SIG-M5 treated with dmso at 0.1 percent for 504 hours (cell line): ENCODE results near the gene KMT2E.
A peak's percentile ranks its signal among the peaks of the same experiment; 100 is the strongest.

Experiments used
- DNase-seq: peaks from one replicate; lab custom pipeline; 2025; ENCODE audit not compliant: unreplicated experiment; lab: John Stamatoyannopoulos, UW

Gene KMT2E

DNA sequence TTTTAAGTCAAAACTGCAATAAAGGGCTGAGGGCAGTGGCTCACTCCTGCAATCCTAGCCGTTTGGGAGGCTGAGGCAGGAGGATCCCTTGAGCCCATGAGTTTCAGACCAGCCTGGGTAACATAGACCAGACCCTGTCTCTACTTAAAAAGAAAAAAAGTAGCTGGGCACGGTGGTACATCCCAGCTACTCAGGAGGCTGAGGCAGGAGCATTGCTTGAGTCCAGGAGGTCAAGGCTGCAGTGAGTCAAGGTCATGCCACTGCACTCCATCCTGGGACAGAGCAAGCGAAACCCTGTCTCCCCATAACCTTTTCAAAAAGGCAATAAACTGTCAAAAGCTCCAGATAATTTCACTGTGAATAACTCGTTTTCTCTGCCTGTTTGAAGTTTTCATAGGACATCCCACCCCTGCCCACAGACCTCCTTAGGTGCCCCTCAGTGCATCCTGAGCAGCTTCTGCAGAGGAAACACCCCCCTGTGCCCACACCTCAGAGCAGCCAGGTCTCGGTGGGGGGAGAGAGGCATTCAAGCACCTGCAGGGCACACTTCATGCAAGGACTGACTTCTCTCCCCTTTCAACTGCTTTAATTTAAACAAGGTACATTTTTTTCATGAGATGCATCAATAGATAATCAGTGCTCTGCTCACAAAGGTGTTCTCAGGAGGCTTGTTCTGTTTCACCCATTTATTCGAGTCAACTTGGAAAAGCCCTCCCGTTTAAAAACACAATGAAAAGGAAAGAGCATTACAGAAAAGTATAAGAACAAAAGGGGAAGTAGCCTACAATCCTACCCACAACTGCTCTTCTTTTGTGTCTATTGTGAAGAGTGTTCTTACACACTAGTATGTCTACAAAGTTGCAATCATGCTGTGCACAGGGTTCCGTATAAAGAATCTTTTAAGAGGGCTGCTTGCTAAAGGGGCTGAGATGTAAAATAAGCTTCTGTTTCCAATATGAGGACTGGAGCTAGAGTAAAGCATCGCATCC is 104.9 kb downstream of the KMT2E start:
- peak; percentile 37 for DNase-seq

DNA sequence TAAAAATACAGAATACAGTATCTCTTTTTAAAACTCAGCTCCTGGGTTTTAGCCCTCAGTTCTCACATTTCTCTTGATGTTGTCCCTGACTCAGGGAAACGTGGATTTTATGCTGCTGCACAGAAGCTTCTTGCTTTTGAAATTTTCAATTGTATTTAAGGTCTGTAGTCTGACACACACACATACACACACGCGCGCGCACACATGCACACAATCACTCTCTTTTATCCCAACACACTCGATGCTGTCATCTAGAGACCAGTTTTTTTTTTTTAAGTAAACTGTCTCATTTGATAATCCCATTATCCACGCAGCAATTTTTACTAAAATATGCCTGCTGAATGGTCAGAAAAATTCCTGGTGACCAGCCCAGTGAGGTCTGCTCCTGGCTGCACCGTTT is 108.6 kb downstream of the KMT2E start:
- no peak for DNase-seq

DNA sequence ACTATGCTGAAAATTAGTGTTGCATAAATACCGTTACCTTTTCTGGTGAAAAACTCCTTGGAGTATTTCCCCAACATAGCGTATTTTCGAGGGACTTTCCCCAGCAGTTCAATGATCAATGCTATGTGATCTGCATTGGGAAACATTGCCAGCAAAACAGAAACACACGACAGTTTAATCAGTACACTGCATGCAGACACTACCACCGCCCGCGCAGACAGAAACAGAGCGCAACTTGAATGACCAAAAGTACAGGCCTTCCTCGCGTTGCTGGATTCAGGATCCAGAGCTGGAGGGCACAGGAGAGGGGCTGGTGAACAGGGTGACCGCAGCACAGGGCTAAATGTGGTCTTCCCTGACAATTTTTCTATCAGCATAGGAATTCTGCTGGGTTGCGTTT is 111.7 kb downstream of the KMT2E start:
- no peak for DNase-seq

DNA sequence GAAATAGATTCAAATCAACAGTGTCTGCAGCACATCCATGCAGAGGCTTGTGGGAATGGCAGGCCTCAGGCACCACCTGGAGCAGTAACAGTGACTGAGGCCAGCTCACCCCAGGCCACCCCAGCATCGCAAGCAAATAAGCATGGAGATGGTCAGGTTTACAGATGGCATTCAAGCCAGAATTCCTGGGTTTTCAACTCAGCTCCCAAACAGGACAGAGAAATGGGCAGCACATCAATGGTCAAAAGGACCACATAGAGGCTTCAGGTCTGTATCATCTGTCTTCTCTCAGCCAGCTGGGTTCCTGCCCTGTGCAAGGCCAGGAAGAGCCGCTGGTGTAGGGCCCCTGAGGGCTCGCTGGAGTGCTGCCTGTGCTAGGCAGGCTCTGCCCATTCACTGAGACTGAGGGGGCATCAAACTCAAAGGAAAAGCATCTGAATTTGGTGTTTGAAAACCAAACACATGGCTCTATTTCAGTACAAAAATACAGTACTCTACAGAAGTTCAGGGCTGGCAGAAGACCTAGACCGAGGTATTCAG is 112.5 kb downstream of the KMT2E start:
- no peak for DNase-seq

DNA sequence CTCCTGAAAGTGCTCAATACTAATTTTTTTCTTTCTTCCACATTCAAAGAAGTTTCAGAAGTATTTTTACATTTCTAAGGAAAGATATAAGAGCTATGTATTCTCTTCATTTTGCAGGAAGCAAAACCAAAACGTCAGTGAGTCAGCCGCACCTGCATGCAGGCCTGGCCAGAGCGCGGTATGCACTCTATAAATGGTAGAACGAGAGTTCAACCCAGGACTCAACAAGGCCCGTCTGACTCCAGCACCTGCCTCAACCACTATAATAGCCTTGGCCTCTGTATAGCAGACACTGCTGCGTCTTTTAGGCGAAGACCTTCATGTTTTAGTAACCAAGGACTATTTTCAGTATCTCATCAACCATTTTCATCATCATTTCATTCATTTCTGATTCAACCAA is 113.2 kb downstream of the KMT2E start:
- DNase-seq, result no peak

DNA sequence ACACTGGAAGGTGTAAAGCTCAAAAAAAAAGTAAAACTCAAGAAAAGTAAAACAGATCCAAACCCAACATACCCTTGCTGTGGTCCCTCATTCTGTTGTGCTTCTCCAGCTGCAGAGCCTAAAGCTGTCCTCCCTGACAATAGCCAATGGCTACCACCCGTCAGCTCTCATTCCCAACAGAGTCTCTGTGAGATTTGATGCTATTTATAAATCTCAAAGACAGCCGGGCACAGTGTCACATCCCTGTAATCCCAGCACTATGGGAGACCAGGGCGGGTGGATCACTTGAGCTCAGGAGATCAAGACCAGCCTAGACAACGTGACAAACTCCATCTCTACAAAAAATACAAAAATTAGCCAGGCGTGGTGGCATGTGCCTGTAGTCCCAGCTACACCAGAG is 116.0 kb downstream of the KMT2E start:
- DNase-seq, result no peak

DNA sequence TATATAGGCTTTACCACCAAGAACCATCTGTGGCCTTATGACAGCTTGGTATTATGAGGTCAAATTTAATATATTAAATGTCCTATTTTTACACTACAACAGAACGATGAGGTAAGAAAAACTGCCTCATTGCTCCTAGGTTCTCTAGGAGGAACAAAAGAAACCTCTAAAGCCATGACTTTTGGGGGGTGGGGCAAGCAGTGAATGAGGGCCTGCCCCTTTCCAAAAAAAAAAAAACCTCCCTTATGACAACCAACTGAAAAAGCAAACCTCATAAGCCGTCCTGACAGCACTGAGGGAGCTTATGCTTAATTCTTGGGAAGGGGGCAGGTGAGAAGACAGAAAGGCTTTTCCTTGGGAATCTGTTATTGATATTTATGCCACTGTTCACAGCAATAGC is 116.6 kb downstream of the KMT2E start:
- no peak for DNase-seq

DNA sequence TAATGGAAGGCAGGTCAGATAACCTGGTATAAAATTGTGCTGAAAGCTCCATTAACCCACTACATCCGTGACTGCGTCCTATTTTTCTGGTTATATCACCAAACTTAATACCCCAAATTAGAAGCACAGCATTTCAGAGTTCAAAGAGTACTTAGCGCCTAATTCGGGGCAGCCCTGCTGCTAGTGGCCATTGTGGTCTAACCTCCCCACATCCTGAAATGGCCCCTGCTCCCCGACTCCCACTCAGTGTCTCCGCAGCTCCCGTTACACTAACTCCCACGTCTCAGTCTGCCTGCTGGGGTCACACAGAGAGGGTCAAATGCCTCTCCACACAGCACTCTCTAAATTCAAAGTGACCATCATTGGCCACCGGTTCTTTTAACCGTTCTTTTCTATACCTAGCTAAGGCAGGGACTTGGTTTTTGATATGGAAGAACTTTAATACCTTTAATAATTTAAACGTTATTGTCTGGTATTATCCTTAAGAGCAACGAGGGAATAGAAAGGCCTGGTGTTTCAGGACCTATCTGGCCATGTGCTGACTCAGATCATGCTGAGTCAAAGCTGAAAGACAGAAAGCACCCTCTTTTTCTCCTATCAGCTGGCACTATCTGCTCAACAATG is 117.1 kb downstream of the KMT2E start:
- DNase-seq, result no peak

DNA sequence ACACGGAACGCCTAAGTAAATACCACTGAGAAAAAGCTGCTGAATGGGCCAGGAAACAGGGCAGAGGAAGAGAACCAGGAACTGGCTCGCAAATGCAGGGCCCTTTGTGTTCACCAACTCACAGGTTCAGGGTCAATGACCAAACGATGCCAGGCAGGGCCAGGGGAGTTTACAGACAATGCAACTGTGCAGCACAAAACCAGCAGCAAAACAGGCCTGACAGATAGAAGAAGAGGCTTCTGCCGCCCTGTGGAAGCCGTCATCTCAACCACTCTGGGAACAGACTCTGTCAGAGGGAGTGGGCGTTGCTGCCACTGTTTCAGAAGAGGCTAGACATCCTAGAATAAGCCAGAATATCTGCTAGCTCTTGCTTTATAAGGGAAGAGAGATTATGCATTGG is 117.9 kb downstream of the KMT2E start:
- DNase-seq, result no peak

DNA sequence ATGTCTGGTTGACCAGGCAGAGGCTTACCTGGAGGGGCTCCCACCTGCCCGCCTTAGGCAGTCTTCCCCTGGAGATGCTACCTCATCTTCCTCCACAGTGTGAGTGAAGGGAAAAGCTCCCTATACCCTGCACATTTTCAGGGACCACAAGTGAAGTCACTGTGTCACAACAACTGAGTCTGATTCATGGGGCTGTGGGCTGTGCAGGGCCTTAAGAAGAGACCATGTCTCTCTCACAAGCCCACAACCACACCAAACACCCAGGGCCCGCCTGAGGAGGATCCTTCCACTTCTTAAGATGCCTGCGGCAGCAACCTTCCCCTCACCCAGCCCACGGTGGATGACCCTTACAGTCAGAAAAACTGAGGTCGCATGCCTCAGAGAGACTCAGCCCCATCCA is 118.3 kb downstream of the KMT2E start:
- no peak for DNase-seq

DNA sequence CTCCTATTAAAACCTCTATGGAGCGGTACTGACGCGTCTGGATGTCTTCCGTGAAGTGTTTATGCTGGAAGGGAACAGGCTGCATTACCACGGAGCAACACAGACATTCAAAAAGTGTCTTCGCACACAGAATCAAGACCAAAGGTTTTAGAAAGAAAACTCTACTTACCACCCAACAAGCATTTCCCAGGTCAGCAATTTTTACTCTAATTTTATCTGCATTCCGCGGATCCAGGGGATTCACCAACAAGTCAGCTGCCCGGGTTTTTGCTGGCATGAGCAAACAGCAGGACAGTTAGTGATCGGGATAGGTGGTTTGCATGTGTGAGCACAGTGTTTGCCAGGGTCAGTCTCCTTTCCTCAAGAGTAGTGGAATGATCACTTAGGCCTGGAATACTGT is 118.8 kb downstream of the KMT2E start:
- DNase-seq, result no peak

DNA sequence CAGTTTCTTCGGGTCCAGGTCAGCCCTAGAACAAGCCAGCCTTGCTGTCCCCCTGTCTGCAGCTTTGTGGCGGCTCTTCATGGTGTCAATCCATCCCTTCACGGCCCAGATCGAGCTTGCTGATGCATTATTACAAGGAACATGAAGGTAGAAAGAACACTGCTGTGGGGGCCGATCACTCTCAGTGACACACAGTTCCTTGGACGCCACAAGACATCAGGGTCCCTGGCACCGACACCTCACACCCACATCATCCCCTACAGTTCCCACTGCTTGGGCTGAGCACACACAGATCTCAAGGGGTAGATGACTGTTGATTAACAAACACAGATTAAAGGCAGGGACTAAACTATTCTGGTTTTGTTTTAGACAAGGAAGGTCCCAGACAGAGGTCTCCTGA is 119.4 kb downstream of the KMT2E start:
- DNase-seq, result no peak

DNA sequence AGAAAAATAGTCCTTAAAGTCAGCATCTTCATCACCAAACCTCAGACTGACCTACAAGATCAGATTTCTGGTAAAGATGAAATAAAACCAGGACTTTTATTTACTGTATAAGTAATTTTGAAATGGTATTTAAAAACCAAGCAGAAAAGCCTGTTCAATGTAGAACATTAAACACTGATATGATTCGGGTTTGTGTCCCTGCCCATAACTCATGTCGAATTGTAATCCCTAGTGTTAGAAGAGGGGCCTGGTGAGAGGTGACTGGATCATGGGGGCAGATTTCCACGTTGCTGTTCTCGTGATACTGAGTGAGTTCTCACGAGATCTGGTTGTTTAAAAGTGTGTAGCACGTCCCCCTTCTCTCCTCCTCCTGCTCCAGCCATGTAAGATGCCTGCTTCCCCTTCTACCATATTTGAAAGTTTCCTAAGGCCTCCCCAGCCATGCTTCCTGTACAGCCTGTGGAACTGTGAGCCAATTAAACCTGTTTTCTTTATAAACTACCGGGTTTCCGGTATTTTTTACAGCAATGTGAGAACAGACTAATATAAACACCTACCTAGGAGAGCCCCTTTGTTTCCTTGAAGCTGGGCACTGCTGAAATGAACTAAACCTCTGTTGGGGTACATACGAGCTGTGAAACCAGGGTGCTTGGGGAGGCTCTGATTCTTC is 120.1 kb downstream of the KMT2E start:
- DNase-seq, result no peak

DNA sequence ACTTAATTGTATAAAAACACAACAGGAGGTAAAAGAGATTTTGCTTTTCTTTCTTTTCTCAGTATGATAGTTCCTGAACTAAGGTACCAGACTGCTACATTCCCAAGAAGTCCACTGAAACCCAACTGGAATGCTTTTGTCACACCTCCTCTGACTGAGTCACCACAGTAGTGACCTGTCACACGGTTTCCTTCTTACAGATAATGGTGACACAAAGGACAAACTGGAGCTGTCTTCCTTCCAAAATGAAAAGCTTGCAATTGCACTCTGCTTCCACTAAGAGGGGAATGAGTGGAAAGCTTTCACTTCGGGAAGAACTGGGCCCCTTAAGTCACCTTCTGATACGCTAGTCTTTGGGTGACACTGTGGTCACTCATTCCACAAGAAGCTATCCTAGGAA is 122.2 kb downstream of the KMT2E start:
- DNase-seq, result peak; percentile 15

DNA sequence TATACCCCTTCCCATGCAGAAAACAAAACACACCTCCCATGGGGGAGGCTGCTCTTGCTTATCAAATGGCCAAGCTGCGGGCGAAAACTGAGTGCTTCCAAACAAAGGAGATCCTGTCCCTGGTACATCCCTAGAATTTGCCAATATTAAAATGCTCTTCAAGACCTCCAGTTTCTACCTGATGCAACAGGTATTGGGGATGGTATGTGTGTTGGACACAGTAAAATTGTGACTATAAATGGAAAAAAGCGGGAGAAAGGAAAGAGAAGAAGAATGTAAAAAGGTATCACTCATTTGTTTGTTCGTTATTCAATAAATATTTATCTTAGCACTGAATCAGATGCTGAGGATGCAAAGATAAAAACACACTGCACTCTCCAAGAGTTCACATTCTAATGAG is 123.9 kb downstream of the KMT2E start:
- DNase-seq, result no peak

DNA sequence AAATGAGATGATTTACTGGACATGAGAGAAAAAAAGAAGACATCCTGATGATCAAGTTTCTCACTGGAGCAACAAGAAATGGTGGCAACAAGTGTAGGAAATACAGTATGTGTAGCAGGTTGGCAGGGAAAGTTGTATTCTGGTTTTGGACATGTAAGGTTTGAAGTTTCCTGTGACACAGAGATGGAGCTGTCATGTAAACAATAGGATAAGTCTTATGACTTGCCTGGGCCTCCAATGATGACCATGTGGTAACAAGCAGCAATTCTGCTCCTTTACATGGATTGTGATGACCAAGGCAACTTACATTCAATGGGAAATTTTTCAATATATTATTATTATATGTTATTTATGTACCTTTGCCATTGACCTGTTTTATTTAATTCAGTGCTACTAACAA is 125.4 kb downstream of the KMT2E start:
- DNase-seq, result no peak

DNA sequence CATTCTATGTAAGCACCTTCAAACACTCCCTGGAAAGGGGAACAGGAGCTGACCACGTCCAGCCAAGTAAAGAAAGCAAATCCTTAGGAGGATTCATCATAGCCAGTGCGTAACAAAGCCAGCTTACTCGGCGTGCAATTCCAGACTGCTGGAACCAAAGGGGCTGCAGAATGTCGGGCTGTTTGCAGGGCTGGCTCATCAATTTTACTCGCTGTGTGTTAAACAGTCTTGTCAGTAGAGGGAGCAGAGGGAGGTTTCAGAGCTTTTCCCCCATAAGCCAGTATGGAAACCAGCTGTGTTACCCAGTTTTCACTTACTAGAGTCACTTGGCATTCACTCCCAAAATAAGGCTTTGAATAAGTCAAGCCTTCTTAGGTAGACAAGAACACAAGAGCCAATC is 127.1 kb downstream of the KMT2E start:
- peak; percentile 30 for DNase-seq

DNA sequence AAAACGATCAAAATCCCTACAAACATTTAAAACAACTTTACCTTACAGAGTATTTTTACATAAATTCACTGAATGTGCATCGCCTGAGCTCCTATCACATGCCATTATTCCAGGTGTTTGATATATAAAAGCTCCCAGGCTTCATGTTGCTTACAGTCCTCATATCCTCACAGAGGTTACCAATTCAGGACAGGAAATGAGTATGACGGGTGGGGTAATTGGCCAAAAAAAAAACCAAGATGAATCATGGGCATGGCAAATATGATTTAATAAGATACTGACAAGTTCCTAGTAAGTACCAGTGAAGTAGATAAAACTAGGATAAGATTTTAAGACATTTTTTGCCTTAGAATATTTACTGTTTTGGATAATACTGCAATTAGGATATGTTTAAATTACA is 135.8 kb downstream of the KMT2E start:
- no peak for DNase-seq

DNA sequence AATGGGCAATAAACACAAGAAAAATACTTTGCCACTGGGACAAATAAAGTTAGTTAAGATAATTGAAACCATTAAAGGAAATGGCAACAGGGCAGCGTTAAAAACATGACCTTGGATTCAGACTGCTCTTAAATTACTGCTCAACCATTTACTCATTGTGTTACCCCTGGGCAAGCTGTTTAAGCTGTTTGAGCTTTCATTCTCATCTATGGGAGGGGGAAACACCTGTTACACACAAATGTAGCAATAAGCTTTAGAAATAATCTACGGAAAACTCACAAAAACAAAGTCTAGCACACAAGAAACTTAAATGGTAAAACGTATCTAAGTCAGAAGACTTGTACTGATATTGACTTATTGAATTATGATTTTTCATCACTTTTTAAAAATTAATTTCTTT is 137.1 kb downstream of the KMT2E start:
- DNase-seq, result no peak

DNA sequence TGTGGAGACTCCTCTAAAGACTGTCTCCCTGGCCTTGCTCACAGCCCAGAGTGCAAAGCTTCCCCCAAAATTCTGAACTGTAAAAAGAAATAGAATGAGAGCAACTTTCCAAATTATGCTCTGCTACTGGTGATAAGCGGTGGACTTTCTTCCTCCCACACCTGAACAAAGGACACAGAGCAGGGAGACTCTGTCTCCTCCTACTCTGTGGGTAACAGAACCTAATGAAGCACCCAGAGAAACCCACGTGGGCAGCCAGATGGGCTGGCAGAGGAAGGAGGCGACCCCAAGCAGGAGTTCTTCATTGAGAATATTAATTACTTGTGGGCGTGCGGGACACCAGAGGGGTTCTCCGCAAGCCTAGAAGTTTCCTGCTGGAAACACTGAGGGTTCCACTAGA is 139.5 kb downstream of the KMT2E start:
- no peak for DNase-seq

DNA sequence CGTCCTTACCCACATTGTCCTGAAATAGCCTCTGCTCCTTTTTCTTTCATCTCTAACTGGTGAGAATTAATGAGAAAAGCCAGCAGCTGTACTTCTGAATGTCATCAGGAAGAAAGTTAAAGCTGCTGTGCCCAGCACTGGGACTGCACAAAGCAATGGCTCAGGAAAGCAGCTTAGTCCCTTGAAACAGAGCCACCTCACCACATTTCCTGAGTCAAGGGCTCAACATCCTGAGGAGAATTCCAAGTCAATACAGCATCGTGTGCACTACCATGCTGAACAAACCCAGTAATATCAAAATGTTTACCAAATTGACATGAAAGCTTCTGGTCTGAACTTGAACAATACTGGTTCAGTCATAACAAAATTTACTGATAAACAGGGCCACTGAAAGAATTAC is 140.1 kb downstream of the KMT2E start:
- DNase-seq, result no peak

DNA sequence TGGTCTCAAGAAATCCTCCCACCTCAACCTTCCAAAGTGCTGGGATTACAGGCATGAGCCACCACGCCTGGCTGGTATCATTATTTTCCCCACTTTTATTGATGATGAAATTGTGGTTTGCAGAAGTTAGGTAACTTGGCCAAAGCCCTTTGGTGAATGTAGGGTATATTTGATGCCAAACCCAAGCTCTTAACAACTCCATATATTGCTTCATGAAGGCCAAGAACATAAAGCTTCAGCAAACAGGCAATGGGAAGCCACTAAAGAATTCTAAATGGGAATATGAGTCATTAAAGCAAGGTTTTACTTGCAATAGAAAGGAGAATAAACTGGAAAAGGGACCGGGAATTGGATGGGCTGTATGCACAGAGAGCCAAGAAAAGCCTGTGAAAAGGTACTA is 142.7 kb downstream of the KMT2E start:
- no peak for DNase-seq
